Breast epithelium (tissue), 4 donors: ENCODE measurements around the gene ASCC2. TPM values are rescaled to one million over a fixed set of nuclear protein-coding genes. Genes with fewer than 3 reads are reported as not detected.

ENCODE experiments used
- DNase-seq, 2 donors: peaks; one replicate each; pipeline ENCODE4 v3.0.0-alpha.2; 2019; ENCODE audit warnings: low spot score in 2 of 2
- H3K27ac ChIP-seq, 2 donors: fragments of 200-600 bp; sonication (generic) in 1 of 2; one replicate each; pipeline ENCODE4 v1.5.1; 2016 to 2019; ENCODE audit warnings: mild to moderate bottlenecking in 1 of 2
- H3K27me3 ChIP-seq, 2 donors: fragments of 200-600 bp; sonication (generic) in 1 of 2; one replicate each; pipeline versions ENCODE4 v1.5.1 to v1.6.0; 2017 to 2019; ENCODE audit warnings: control low read depth in 1 of 2, mild to moderate bottlenecking in 1 of 2
- H3K36me3 ChIP-seq: fragments of 200-600 bp; one replicate; pipeline ENCODE4 v1.5.1; 2019
- H3K4me1 ChIP-seq, 2 donors: fragments of 200-600 bp; sonication (generic); one replicate each; pipeline ENCODE4 v1.5.1; 2016 to 2019; ENCODE audit warnings: control low read depth in 1 of 2
- H3K4me3 ChIP-seq, 3 donors: fragments of 200-600 bp; sonication (generic); 1 replicate in 2 of 3; 2 replicates in 1 of 3; pipeline ENCODE4 v1.5.1; 2016 to 2019; ENCODE audit warnings: mild to moderate bottlenecking in 3 of 3, moderate library complexity in 2 of 3
- H3K9me3 ChIP-seq, 2 donors: fragments of 200-600 bp; sonication (generic) in 1 of 2; one replicate each; pipeline ENCODE4 v1.5.1; 2016 to 2019; ENCODE audit warnings: control low read depth in 1 of 2
- CTCF ChIP-seq, 3 donors: fragments of 450-650 bp; IDR thresholded peaks; one replicate each; pipeline ENCODE4 v1.5.1; 2016 to 2017; ENCODE audit warnings: antibody characterized with exemption in 3 of 3, mild to moderate bottlenecking in 3 of 3, moderate library complexity in 3 of 3
- POLR2A ChIP-seq: fragments of 450-650 bp; IDR thresholded peaks from one replicate; pipeline ENCODE4 v1.6.1; 2016; ENCODE audit warnings: antibody characterized with exemption, mild to moderate bottlenecking, moderate library complexity
- POLR2AphosphoS5 ChIP-seq, 3 donors: sonication (generic); formaldehyde crosslinking; IDR thresholded peaks; one replicate each; pipeline ENCODE4 v1.6.1; 2017; ENCODE audit warnings: antibody characterized with exemption in 3 of 3
- intact Hi-C: fragments of 100-400 bp; cut with DNase I; formaldehyde crosslinking; loops from one replicate; pipeline ENCODE4 v1.15.1; 2023; ENCODE audit warnings: low total_unique reads
- total RNA-seq, 3 donors: library from RNA; depleted of rRNA; stranded (reverse); fragments of >200 nt; gene quantifications; one replicate each; pipeline ENCODE4 v1.1.0, GENCODE V29; 2016

The ASCC2 gene
- total RNA-seq, 3 donors from 2014 or later, result 37.0 to 60.3 (median 45.8) TPM

GRCh38 chr22:29883045-29883774 lies 45.1 kb upstream of the ASCC2 start, which contains the start of gene MTMR3:
MTMR3 (plus strand) TSS chr22:29883174; CDS start chr22:29971060, 87,886 bp downstream.
- Histone ChIP-seq H3K4me1 (peaks cover 0 to 8% of the 10 kb centered on the region in 2 donors), H3K27me3 (no peaks in the 10 kb centered on the region), H3K9me3 (no peaks in the 10 kb centered on the region), H3K36me3 (no peaks in the 10 kb centered on the region), H3K27ac (peak within 1 kb of the TSS; percentile 94 to 98), H3K4me3 (peak within 1 kb of the TSS; percentile 86 to 99 (median 95))
- intact Hi-C loops, result no loop called here
- peak; percentile 88 to 93 for DNase-seq
- TF ChIP-seq POLR2A (peak; percentile 54), POLR2AphosphoS5 (IDR thresholded peaks at IDR 0.05) (peak; percentile 49 to 88 (median 74)), CTCF (IDR thresholded peaks at IDR 0.05) (peak in 2 of 3 donors; percentile 20 to 49)

GRCh38 chr22:29882716-29883044 lies 44.6 kb upstream of the ASCC2 start:
- H3K27me3 ChIP-seq, result no peaks in the 10 kb centered on the region
- H3K4me3 ChIP-seq, result peak overlapping the region; percentile 86 to 99 (median 95)
- no peaks in the 10 kb centered on the region for H3K9me3 ChIP-seq
- peaks cover 0 to 8% of the 10 kb centered on the region in 2 donors for H3K4me1 ChIP-seq
- no peak for DNase-seq
- peak overlapping the region; percentile 94 to 98 for H3K27ac ChIP-seq
- no peaks in the 10 kb centered on the region for H3K36me3 ChIP-seq
- no peak for TF ChIP-seq CTCF (IDR thresholded peaks at IDR 0.05)
- no peak for TF ChIP-seq POLR2AphosphoS5 (IDR thresholded peaks at IDR 0.05)
- TF ChIP-seq POLR2A, result no peak
- intact Hi-C loops, result no loop called here

GRCh38 chr22:29879753-29880152 lies 41.7 kb upstream of the ASCC2 start:
- Histone ChIP-seq H3K9me3 (no peaks in the 10 kb centered on the region), H3K27me3 (no peaks in the 10 kb centered on the region), H3K36me3 (no peaks in the 10 kb centered on the region), H3K4me3 (no peak overlapping the region), H3K27ac (no peak overlapping the region), H3K4me1 (no peaks in the 10 kb centered on the region)
- DNase-seq, result no peak
- TF ChIP-seq POLR2AphosphoS5 (IDR thresholded peaks at IDR 0.05), result no peak
- TF ChIP-seq CTCF (IDR thresholded peaks at IDR 0.05), result no peak
- TF ChIP-seq POLR2A, result no peak
- intact Hi-C loops, result no loop called here

- H3K4me1 ChIP-seq, result no peaks in the 10 kb centered on the region
- no peak for DNase-seq
- intact Hi-C loops, result no loop called here
- H3K36me3 ChIP-seq, result no peaks in the 10 kb centered on the region
- no peaks in the 10 kb centered on the region for H3K9me3 ChIP-seq
- no peak overlapping the region for H3K27ac ChIP-seq
- no peak overlapping the region for H3K4me3 ChIP-seq
- no peaks in the 10 kb centered on the region for H3K27me3 ChIP-seq
- TF ChIP-seq POLR2AphosphoS5 (IDR thresholded peaks at IDR 0.05), result no peak
- TF ChIP-seq CTCF (IDR thresholded peaks at IDR 0.05), result no peak
- TF ChIP-seq POLR2A, result no peak
Measured at GRCh38 chr22:29877620-29878019, 39.5 kb upstream of the ASCC2 start.

GRCh38 chr22:29873943-29874342 lies 35.9 kb upstream of the ASCC2 start:
- intact Hi-C loops, result no loop called here
- Histone ChIP-seq H3K4me3 (no peak overlapping the region), H3K4me1 (no peaks in the 10 kb centered on the region), H3K36me3 (no peaks in the 10 kb centered on the region), H3K27ac (no peak overlapping the region), H3K27me3 (no peaks in the 10 kb centered on the region), H3K9me3 (no peaks in the 10 kb centered on the region)
- no peak for DNase-seq
- TF ChIP-seq POLR2AphosphoS5 (IDR thresholded peaks at IDR 0.05), result no peak
- TF ChIP-seq CTCF (IDR thresholded peaks at IDR 0.05), result no peak
- no peak for TF ChIP-seq POLR2A
